ENCODE results near the gene SLC20A1. TPM values are rescaled to one million over a fixed set of nuclear protein-coding genes. Genes with fewer than 3 reads are reported as not detected.

SLC20A1 gene
- total RNA-seq, 1 experiment from 2014 or later, result 123 TPM

GRCh38 chr2:112662704-112663103, 17.0 kb downstream of the SLC20A1 start:
- no peaks in the 10 kb centered on the region for H3K23me2 ChIP-seq (ENCODE audit: insufficient read length, low read depth, low read length, poor library complexity, severe bottlenecking)
- H3K79me2 ChIP-seq (ENCODE audit: insufficient read depth, low read length), result no peaks in the 10 kb centered on the region
- no peak overlapping the region for H4K91ac ChIP-seq (ENCODE audit: insufficient read length, low read depth, low read length)
- no peak overlapping the region for H3K27ac ChIP-seq (ENCODE audit: insufficient read length, low read depth, low read length)
- H2BK120ac ChIP-seq (ENCODE audit: low read depth, low read length, poor library complexity, severe bottlenecking), result no peak overlapping the region
- no peak overlapping the region for H4K8ac ChIP-seq (replicated peaks; ENCODE audit: insufficient read length, low read depth, low read length)
- no peaks in the 10 kb centered on the region for H3K27me3 Mint-ChIP-seq (ENCODE audit: low read depth)
- no peak overlapping the region for H2BK12ac ChIP-seq (ENCODE audit: insufficient read length, low read depth, low read length)
- H3K27ac Mint-ChIP-seq, result no peak overlapping the region; a peak in 1 of 7 replicates
- H3K9ac ChIP-seq (ENCODE audit: extremely low read depth, insufficient read length, low read length), result no peak overlapping the region
- H3K4me1 ChIP-seq (ENCODE audit: insufficient read depth, low read length), result no peaks in the 10 kb centered on the region
- H2AK5ac ChIP-seq (ENCODE audit: insufficient read length, low read length), result no peak overlapping the region
- no peak overlapping the region for H2BK5ac ChIP-seq (ENCODE audit: insufficient read length, low read length)
- no peak for TF ChIP-seq CTCF (conservative IDR thresholded peaks at IDR 0.05)
- no peaks in the 10 kb centered on the region for H4K20me1 ChIP-seq (ENCODE audit: control insufficient read depth, insufficient read depth, insufficient read length)
- H3K4ac ChIP-seq (ENCODE audit: low read depth, low read length), result no peak overlapping the region
- no peak overlapping the region for H3K4me3 Mint-ChIP-seq
- H3K4me2 ChIP-seq (ENCODE audit: insufficient read depth, insufficient read length, low read length), result no peak overlapping the region
- no peaks in the 10 kb centered on the region for H3K9me3 Mint-ChIP-seq
- no peak overlapping the region for H3T11ph ChIP-seq (ENCODE audit: low read length)
- H3K18ac ChIP-seq (ENCODE audit: insufficient read length, low read depth, low read length), result no peak overlapping the region
- H2BK15ac ChIP-seq (ENCODE audit: low read depth, low read length), result no peak overlapping the region
- no peak for DNase-seq
- H2BK20ac ChIP-seq (ENCODE audit: low read depth, low read length, poor library complexity, severe bottlenecking), result no peak overlapping the region
- H3K27me3 ChIP-seq (ENCODE audit: insufficient read depth, low read length), result no peaks in the 10 kb centered on the region
- H3K36me3 Mint-ChIP-seq (ENCODE audit: insufficient read depth in 1 of 3, low read depth in 3 of 3), result peaks cover 37 to 79% (median 60%) of the 10 kb centered on the region in 3 experiments; a peak in 6 of 7 replicates
- H3K56ac ChIP-seq (ENCODE audit: insufficient read length, low read depth, low read length), result no peak overlapping the region
- no peak overlapping the region for H2AFZ ChIP-seq (ENCODE audit: low read length)
- no peaks in the 10 kb centered on the region for H3K4me1 Mint-ChIP-seq
- no peaks in the 10 kb centered on the region for H3K9me3 ChIP-seq (ENCODE audit: control insufficient read depth, low read depth, low read length)
- no peak overlapping the region for H4K5ac ChIP-seq (ENCODE audit: insufficient read length, low read depth, low read length)
- no peaks in the 10 kb centered on the region for H3K79me1 ChIP-seq (ENCODE audit: insufficient read depth, low read depth, low read length, poor library complexity, severe bottlenecking)
- H3K14ac ChIP-seq (ENCODE audit: insufficient read depth, low read length), result no peak overlapping the region
- WGBS (ENCODE audit: extremely low coverage, insufficient read length, low lambda C conversion rate), result no CpG with 5 or more reads among the region's 3 CpGs
- H3K23ac ChIP-seq (ENCODE audit: insufficient read length, low read depth, low read length), result no peak overlapping the region

Data from H9 (cell line).